ENCODE results near the gene NSG1.

Gene NSG1

DNA sequence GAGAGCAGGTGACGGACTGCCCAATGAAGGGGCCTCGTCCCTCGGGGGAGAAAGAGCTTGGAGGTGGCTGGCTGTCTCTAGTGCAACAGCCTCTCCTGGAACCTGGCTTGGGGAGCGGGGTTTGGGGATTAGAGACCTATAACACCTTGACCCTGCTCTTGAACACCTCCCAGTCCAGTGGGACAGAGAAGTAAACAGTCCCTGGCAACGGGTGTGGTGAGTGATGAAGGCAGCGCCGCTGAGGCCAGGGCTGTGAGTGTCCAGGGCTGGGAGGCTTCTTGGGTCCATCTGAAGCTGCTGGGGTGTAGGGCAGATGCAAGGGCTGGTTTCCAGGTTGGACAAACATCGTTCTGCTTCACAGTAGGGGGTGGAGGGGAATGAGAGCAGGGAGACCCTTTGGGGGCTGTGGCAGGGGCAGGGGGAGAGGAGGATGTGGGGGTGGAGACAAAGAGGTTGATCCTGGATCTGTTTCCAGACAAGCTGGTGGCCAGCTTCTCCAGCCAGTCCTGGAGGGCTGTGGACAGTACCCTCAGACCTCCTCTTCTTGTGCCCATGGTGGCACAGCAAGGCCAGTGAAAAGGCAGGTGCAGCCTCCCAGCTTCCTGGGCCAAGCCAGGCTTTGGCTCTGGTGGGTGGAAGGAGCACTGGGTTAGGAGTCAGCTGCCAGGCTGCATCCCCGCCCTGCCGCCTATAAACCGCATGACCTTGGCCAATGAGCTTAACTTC is 3.8 kb downstream of the NSG1 start:
- H4K8ac ChIP-seq (ENCODE audit: low read depth, low read length), result no peak overlapping the region
- no peak overlapping the region for H3K27ac ChIP-seq (ENCODE audit: low read depth, low read length)
- H4K5ac ChIP-seq (ENCODE audit: low read length), result no peak overlapping the region
- H3K4me2 ChIP-seq (ENCODE audit: low read length), result no peak overlapping the region
- DNase-seq, result no peak
- H3K9ac ChIP-seq (ENCODE audit: low read length), result no peak overlapping the region
- no peak overlapping the region for H3K4me3 ChIP-seq (ENCODE audit: low read length)
- no peak overlapping the region for H2BK120ac ChIP-seq (ENCODE audit: low read depth, low read length)
- no peaks in the 10 kb centered on the region for H3K4me1 ChIP-seq (ENCODE audit: control insufficient read depth, low read depth, low read length)
- H3K36me3 ChIP-seq (ENCODE audit: control insufficient read depth, insufficient read depth, low read length), result no peaks in the 10 kb centered on the region
- no peak overlapping the region for H3K23ac ChIP-seq (ENCODE audit: low read length)
- peaks cover 14% of the 10 kb centered on the region for H3K27me3 ChIP-seq (ENCODE audit: insufficient read depth, low read length, poor library complexity)
- no peak overlapping the region for H3K18ac ChIP-seq (ENCODE audit: low read length)
- H3K56ac ChIP-seq (ENCODE audit: low read length), result no peak overlapping the region
- H3K4ac ChIP-seq (ENCODE audit: low read depth, low read length), result no peak overlapping the region
- no peaks in the 10 kb centered on the region for H3K79me2 ChIP-seq (ENCODE audit: control insufficient read depth, insufficient read depth, low read length)
- WGBS (ENCODE audit: extremely low coverage, insufficient coverage, low lambda C conversion rate), result no CpG with 5 or more reads among the region's 11 CpGs
- H2BK5ac ChIP-seq (ENCODE audit: low read length), result no peak overlapping the region
- no peaks in the 10 kb centered on the region for H3K79me1 ChIP-seq (ENCODE audit: low read length)
- H2BK15ac ChIP-seq (replicated peaks; ENCODE audit: low read depth), result no peak overlapping the region
- no peak overlapping the region for H2AK5ac ChIP-seq (ENCODE audit: low read length)

DNA sequence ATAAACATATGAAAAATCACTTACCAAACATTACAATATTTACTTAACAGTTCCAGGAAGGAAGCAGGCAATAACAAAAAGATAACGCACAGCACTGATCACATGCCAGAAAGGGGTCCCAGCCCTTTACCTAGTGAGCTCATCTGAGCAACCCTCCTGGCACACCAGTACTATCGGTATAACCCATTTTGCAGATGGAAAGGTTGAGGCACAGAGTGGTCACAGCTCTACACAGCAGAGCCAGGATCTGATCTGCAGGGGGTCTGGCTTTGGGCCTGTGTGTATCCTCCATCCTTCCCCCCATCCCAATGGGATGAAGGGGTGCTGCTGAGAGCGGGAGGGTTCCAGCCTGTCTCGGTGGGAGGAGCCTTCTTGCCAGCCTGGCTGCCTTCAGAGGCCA is 5.0 kb downstream of the NSG1 start:
- Histone ChIP-seq H3K18ac (ENCODE audit: low read length) (no peak overlapping the region), H2BK15ac (replicated peaks; ENCODE audit: low read depth) (no peak overlapping the region), H3K4me3 (ENCODE audit: low read length) (no peak overlapping the region), H3K79me2 (ENCODE audit: control insufficient read depth, insufficient read depth, low read length) (no peaks in the 10 kb centered on the region), H4K5ac (ENCODE audit: low read length) (no peak overlapping the region), H3K79me1 (ENCODE audit: low read length) (no peaks in the 10 kb centered on the region), H2BK5ac (ENCODE audit: low read length) (no peak overlapping the region), H3K4me2 (ENCODE audit: low read length) (no peak overlapping the region), H3K4me1 (ENCODE audit: control insufficient read depth, low read depth, low read length) (no peaks in the 10 kb centered on the region), H4K8ac (ENCODE audit: low read depth, low read length) (no peak overlapping the region), H3K27me3 (ENCODE audit: insufficient read depth, low read length, poor library complexity) (peaks cover 11% of the 10 kb centered on the region), H2AK5ac (ENCODE audit: low read length) (no peak overlapping the region), H3K4ac (ENCODE audit: low read depth, low read length) (no peak overlapping the region), H2BK120ac (ENCODE audit: low read depth, low read length) (no peak overlapping the region), H3K36me3 (ENCODE audit: control insufficient read depth, insufficient read depth, low read length) (no peaks in the 10 kb centered on the region), H3K9ac (ENCODE audit: low read length) (no peak overlapping the region), H3K23ac (ENCODE audit: low read length) (no peak overlapping the region), H3K56ac (ENCODE audit: low read length) (no peak overlapping the region), H3K27ac (ENCODE audit: low read depth, low read length) (no peak overlapping the region)
- WGBS (ENCODE audit: extremely low coverage, insufficient coverage, low lambda C conversion rate), result no CpG with 5 or more reads among the region's 4 CpGs
- DNase-seq, result no peak

DNA sequence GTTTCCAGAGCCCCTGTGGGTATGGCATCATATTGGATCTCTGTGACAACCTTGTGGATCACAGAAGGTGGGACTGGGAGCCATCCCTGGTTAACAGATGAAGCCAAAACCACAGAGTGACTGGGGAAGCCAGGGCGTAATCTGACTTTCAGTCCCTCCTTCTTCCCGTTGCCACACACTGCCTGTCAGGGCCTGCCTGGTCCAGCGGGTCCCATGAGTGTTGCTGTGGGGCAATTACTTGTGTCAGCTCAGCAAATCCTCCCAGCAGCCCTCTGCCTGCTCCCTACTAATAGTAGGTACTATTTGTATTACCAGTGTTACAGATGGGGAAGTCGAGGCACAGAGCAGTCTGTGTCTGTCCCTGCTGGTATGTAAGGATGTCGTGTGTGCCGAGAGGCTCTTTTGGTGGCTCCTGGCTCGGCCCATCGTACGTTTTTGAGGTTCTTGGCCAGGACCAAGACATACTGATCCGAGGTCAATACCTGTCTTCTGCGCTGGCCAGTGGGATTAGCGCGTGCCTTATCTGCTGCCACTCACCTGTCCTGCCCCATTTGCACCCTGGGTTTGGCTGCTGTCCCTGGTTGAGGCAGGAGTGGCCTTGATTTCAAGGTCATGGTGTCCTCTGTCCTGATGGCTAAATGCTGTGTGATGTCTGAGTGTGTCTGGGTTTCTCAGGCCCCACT is 5.7 kb downstream of the NSG1 start:
- no peak overlapping the region for H3K18ac ChIP-seq (ENCODE audit: low read length)
- no peak overlapping the region for H3K23ac ChIP-seq (ENCODE audit: low read length)
- H3K4me2 ChIP-seq (ENCODE audit: low read length), result no peak overlapping the region
- no CpG with 5 or more reads among the region's 13 CpGs for WGBS (ENCODE audit: extremely low coverage, insufficient coverage, low lambda C conversion rate)
- no peak overlapping the region for H3K9ac ChIP-seq (ENCODE audit: low read length)
- H3K4ac ChIP-seq (ENCODE audit: low read depth, low read length), result no peak overlapping the region
- H3K27ac ChIP-seq (ENCODE audit: low read depth, low read length), result no peak overlapping the region
- H4K5ac ChIP-seq (ENCODE audit: low read length), result no peak overlapping the region
- no peak overlapping the region for H2AK5ac ChIP-seq (ENCODE audit: low read length)
- H3K27me3 ChIP-seq (ENCODE audit: insufficient read depth, low read length, poor library complexity), result peaks cover 6% of the 10 kb centered on the region
- no peak overlapping the region for H2BK120ac ChIP-seq (ENCODE audit: low read depth, low read length)
- no peak overlapping the region for H3K56ac ChIP-seq (ENCODE audit: low read length)
- H2BK5ac ChIP-seq (ENCODE audit: low read length), result no peak overlapping the region
- H4K8ac ChIP-seq (ENCODE audit: low read depth, low read length), result no peak overlapping the region
- no peaks in the 10 kb centered on the region for H3K4me1 ChIP-seq (ENCODE audit: control insufficient read depth, low read depth, low read length)
- no peak overlapping the region for H3K4me3 ChIP-seq (ENCODE audit: low read length)
- DNase-seq, result no peak
- H3K79me2 ChIP-seq (ENCODE audit: control insufficient read depth, insufficient read depth, low read length), result no peaks in the 10 kb centered on the region
- H2BK15ac ChIP-seq (replicated peaks; ENCODE audit: low read depth), result no peak overlapping the region
- no peaks in the 10 kb centered on the region for H3K79me1 ChIP-seq (ENCODE audit: low read length)
- no peaks in the 10 kb centered on the region for H3K36me3 ChIP-seq (ENCODE audit: control insufficient read depth, insufficient read depth, low read length)

DNA sequence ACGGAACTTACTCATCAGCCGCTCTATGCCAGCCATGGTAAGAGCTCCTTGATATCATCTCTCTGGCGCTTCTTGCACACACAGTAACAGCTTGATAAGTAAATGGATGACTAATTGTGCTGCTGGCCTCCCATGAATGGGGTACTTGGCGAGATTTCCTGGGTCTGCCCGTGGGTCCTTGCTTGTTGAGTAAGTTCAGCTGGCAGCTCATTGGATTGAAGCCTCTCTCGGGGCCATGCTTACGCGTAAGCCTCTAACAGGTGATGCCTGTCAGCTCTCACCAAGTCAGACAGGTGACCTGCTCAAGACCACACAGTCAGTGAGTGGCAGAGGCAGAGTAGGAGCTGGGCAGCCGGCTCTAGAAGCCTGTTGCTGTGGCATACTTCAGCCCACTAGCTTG is 7.7 kb downstream of the NSG1 start:
- Histone ChIP-seq H3K36me3 (ENCODE audit: control insufficient read depth, insufficient read depth, low read length) (no peaks in the 10 kb centered on the region), H3K4me2 (ENCODE audit: low read length) (no peak overlapping the region), H2BK120ac (ENCODE audit: low read depth, low read length) (no peak overlapping the region), H3K23ac (ENCODE audit: low read length) (no peak overlapping the region), H3K27me3 (ENCODE audit: insufficient read depth, low read length, poor library complexity) (no peaks in the 10 kb centered on the region), H2BK15ac (replicated peaks; ENCODE audit: low read depth) (no peak overlapping the region), H3K79me2 (ENCODE audit: control insufficient read depth, insufficient read depth, low read length) (no peaks in the 10 kb centered on the region), H3K27ac (ENCODE audit: low read depth, low read length) (no peak overlapping the region), H3K18ac (ENCODE audit: low read length) (no peak overlapping the region), H3K4me1 (ENCODE audit: control insufficient read depth, low read depth, low read length) (no peaks in the 10 kb centered on the region), H3K56ac (ENCODE audit: low read length) (no peak overlapping the region), H4K8ac (ENCODE audit: low read depth, low read length) (no peak overlapping the region), H3K79me1 (ENCODE audit: low read length) (no peaks in the 10 kb centered on the region), H3K4ac (ENCODE audit: low read depth, low read length) (no peak overlapping the region), H3K4me3 (ENCODE audit: low read length) (no peak overlapping the region), H2BK5ac (ENCODE audit: low read length) (no peak overlapping the region), H3K9ac (ENCODE audit: low read length) (no peak overlapping the region), H4K5ac (ENCODE audit: low read length) (no peak overlapping the region), H2AK5ac (ENCODE audit: low read length) (no peak overlapping the region)
- no peak for DNase-seq
- WGBS (ENCODE audit: extremely low coverage, insufficient coverage, low lambda C conversion rate), result no CpG with 5 or more reads among the region's 9 CpGs

DNA sequence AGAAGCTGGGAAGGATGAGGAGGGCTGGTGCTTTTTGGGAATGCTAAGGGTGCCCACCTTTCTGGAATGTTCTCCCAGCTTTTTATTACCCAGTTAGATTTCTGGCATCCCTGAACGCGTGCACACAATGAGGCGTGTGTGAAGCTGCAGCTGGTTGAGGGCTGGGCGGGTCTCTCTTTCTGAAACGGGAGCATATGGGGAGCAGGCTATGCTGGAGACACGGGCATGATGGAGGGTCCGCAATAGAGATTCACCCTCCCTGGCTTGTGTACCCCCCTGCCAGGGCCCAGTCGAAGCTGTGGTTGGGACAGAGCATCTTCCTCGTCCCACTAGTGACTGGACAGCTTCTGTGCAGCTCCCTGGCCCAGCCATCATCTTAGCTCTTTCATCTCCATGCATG is 8.5 kb downstream of the NSG1 start:
- Histone ChIP-seq H3K4me2 (ENCODE audit: low read length) (no peak overlapping the region), H3K79me2 (ENCODE audit: control insufficient read depth, insufficient read depth, low read length) (no peaks in the 10 kb centered on the region), H3K27me3 (ENCODE audit: insufficient read depth, low read length, poor library complexity) (no peaks in the 10 kb centered on the region), H3K36me3 (ENCODE audit: control insufficient read depth, insufficient read depth, low read length) (no peaks in the 10 kb centered on the region), H3K56ac (ENCODE audit: low read length) (no peak overlapping the region), H4K8ac (ENCODE audit: low read depth, low read length) (no peak overlapping the region), H3K4me3 (ENCODE audit: low read length) (no peak overlapping the region), H2AK5ac (ENCODE audit: low read length) (no peak overlapping the region), H3K27ac (ENCODE audit: low read depth, low read length) (no peak overlapping the region), H2BK15ac (replicated peaks; ENCODE audit: low read depth) (no peak overlapping the region), H3K79me1 (ENCODE audit: low read length) (no peaks in the 10 kb centered on the region), H3K23ac (ENCODE audit: low read length) (no peak overlapping the region), H3K4me1 (ENCODE audit: control insufficient read depth, low read depth, low read length) (no peaks in the 10 kb centered on the region), H3K9ac (ENCODE audit: low read length) (no peak overlapping the region), H2BK5ac (ENCODE audit: low read length) (no peak overlapping the region), H2BK120ac (ENCODE audit: low read depth, low read length) (no peak overlapping the region), H3K18ac (ENCODE audit: low read length) (no peak overlapping the region), H4K5ac (ENCODE audit: low read length) (no peak overlapping the region), H3K4ac (ENCODE audit: low read depth, low read length) (no peak overlapping the region)
- WGBS (ENCODE audit: extremely low coverage, insufficient coverage, low lambda C conversion rate), result no CpG with 5 or more reads among the region's 9 CpGs
- DNase-seq, result no peak
